CD4-positive, alpha-beta T cell treated with Interleukin-6 at 100 ng/mL for 8 hours (primary cell): Measurements from ENCODE around the gene FAM200C.

Experiments
- DNase-seq: peaks from one replicate; pipeline ENCODE4 v3.0.0-alpha.2; 2020; ENCODE audit warnings: mixed read lengths, low spot score

The FAM200C gene

DNA sequence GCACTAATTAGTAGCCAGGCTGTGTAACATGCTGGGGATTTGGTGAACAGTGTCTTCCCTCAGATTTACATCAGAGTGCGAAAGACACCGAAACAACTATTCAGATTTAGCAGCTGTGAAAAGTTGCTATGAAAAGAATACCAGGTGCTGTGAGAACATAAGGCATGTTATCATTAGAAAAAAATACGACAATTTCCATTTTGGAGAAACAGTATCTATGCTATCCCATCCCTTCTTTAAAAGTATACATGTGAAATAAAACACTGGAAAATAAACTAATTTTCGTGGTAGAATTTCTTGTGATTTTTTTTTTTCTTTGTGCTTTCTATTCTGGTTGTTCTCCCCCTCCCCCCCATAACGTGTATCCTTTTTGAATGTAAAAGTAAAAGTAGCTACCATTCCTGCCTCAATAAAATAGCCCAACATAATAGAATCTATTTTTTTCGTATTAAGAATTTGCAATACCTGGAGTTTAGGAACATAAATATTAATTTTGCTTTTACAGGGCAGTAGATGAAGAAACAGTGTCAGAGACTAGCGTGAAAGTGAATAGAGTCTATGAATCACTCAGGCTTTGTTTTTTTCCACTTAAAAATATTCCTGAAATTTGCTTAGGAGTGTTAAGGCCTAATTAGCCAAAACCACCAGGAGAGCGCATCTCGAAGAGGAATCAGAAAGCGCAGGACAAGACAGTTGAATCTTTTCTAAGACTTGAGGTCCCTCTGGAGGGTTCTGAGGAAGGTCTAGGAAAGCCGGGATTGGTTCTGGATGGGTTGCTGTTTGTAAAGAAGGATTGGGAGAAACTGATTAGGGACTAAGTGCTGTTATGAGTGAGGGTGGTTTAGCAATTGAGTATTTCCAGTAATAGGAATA is 19.8 kb upstream of the FAM200C start:
- no peak for DNase-seq

DNA sequence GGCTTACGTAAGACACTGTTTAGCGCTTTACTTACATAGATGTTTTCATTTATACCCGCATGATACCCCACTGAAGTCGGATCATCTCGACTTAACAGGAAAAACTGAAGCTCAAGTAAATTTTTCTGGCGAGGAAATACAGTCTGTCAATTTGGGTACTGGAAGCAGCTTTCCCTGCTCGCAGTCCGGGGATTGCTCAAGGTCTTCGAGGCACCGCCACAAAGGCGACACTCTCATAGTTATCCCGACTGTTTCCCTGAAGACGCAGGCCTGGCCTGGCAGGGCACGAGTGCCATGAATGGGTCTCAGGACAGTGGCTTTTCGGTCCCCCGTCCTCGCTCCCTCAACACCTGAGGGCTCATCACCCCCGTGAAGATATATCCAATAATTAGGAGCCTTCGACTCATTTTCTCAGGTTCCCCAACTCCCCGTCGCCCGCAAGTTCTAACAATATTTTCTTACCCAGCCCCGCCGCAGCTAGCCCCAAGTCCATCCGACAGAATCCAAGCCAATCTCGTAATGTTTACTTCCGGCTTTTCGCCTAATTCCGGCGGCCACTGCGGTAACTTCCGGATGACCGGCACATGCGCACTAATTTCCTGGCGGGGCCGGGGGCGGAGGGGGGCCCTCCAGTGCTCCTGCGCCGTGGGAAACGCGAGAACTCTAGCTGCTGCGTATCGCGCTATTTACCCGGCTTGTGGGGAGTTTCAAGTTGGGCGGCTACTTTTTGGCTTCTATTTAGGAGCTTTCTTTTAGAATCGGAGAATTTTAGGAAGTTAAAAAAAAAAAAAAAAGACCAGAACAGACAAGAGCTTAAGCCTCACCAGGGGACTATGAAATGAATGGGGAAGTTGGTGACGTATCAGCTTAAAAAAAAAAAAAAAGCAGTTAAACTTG is 19.0 kb upstream of the FAM200C start, which contains the start of gene SLU7:
TSS of gene SLU7 (minus strand) at position 521 of the 897 bp plus-strand sequence. CDS start 3,787 bp downstream, outside the sequence.
- peak; percentile 90 for DNase-seq

GRCh38 chr5:160398806-160399205 is 1.0 kb downstream of the FAM200C start:
- no peak for DNase-seq

DNA sequence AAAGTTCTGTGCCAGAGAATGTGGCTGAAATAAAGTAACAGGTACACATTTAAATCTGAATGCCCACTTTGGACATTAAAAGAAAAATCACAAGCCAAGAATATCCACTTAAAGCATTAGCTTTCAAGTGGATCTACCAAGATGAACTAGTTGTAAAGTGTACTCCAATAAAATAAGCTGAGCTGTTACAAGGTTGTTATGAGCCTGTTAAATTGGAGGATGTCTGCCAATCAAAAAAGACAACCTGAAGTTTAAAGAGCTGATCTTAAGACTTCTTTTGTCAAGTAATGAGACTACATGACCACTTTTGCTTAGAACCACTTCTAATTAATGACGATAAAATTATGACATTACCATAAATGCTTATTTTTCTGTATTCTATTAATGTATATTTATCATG is 2.4 kb downstream of the FAM200C start:
- DNase-seq, result no peak

DNA sequence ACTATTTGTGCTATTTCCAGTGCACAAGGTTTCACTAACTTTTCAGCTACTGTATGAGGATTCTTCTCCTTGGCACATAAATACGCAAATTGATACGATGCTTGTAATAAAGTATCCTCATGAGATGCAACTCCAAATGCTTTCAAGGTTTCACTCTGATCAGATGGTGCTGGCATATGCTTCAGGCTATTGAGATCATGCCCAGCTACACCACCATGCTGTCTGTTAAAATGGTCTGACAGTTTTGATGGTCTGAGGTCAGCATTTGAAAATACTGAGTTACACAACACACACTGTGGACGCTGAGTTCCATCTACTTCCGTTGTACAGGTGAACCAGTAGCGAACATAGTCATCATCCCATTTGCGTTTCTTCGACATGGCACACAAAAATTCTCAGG is 4.7 kb downstream of the FAM200C start:
- no peak for DNase-seq

DNA sequence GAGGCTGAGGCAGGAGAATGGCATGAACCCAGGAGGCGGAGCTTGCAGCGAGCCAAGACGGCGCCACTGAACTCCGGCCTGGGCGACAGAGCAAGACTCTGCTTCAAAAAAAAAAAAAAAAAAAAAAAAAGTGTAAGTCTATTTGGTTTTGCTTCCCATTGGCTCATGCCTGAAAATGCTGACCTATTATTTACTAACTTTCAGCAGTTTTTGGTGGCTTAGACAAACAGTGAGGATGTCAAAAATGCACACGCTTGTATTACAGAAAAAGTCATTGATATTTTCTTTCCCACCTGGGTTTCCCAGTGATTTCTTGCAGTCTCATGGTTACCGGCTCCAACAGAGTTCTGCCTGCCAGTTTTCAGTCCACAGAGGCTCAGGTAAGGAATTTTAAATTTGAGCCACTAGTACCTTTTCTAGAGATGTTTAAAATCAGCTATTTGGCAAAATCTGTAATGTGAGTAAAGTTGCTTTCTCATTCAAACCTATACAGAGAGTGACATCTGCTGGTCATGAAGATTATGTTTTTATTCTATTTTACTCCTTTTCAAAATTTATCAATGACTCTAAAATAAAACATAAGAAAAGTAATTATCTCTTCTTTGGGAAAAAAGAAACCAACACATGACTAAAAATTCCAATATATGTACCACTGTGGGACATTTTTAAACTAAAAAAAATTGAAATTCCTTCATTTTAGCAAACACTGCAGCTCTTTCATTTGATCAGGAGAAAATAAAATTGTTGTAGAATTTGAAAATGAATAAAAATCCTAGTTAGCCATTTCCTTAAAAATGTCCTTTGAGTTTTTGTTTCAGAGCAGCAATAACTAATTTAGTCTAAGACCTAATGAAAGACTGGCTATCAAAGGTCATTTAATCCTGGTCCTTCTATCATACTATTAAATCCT is 8.8 kb downstream of the FAM200C start:
- no peak for DNase-seq

DNA sequence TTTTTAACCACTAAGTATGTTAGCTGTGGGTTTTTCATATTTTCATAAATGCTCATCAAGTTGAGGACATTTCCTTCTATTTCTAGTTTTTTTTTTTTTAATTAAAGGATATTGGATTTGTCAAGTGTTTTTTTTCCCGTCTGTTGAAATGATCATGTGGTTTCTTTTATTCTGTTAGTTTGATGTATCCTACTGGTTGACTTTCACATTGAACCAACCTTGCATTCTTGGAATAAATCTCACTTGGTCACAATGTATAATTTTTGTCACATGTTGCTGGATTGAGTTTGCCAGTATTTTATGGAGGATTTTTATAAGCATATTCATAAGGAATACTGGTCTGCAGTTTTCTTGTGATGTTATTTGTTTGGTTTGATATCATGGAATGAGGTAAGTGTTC is 12.4 kb downstream of the FAM200C start:
- no peak for DNase-seq

- DNase-seq, result no peak
These were observed 14.4 kb downstream of the FAM200C start for GRCh38 chr5:160385496-160385895.

DNA sequence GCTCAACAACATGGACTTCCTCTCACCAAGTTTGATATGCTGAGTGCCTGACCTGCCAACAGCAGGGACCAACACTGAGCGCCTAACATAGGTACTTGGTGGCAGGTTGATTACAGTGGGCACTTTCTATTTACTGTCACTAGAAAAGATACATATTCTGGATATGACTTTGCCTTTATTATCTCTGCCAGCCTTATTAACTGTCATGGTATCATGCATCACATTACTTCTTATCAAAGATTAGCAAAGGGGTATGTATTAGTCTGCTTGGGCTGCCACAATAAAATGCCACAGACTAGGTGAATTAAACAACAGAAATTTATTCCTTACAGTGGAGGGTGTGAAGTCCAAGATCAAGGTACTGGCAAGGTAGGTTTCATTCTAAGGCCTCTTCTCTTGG is 15.2 kb downstream of the FAM200C start:
- DNase-seq, result no peak

- no peak for DNase-seq
These were observed 17.5 kb downstream of the FAM200C start for GRCh38 chr5:160382346-160382745.

GRCh38 chr5:160380041-160380440 is 19.8 kb downstream of the FAM200C start:
- no peak for DNase-seq

- no peak for DNase-seq
These were observed 20.3 kb downstream of the FAM200C start for GRCh38 chr5:160379511-160379910.

- DNase-seq, result no peak
These were observed 21.5 kb downstream of the FAM200C start for GRCh38 chr5:160378330-160378729.

- DNase-seq, result no peak
These were observed 22.2 kb downstream of the FAM200C start for GRCh38 chr5:160377651-160378050.

DNA sequence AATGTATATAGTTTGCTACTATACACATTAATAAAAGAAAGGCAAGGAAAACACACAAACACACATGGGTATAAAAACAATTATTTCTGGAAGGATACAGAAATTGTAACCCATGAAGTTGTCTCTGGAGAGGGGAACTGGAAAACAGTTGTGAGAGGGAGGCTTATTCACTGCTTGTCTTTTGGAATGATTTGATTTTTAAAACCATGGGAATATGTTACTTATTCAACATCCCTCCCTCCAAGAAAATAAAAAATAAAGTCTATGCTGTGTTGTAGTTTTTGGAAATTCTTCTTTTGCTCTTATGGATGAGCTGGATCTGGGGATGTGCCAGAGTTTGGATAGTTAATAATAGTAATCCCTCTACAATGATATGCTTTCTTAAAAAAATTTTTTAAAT is 23.4 kb downstream of the FAM200C start:
- no peak for DNase-seq

DNA sequence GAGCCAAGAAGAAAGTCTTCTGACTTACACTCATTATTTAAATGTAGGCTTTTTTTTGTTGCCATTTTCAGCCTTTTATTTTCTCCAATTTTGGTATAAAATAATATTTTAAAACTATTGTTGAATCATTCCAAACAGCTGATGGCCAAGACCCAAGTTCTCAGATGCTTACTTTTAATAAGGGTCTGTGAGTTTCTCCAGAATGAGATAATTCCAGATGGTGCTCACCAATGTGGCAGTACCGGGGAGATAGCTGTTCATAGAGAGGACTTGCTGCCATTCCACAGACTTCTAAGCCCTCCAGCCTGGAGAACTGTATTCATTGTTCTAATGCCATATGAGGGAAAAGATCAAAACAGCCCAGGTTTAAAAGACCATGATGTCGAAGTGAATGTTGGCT is 24.2 kb downstream of the FAM200C start:
- no peak for DNase-seq

GRCh38 chr5:160375166-160375565 is 24.7 kb downstream of the FAM200C start:
- DNase-seq, result no peak

GRCh38 chr5:160371294-160371693 is 28.6 kb downstream of the FAM200C start:
- DNase-seq, result no peak

DNA sequence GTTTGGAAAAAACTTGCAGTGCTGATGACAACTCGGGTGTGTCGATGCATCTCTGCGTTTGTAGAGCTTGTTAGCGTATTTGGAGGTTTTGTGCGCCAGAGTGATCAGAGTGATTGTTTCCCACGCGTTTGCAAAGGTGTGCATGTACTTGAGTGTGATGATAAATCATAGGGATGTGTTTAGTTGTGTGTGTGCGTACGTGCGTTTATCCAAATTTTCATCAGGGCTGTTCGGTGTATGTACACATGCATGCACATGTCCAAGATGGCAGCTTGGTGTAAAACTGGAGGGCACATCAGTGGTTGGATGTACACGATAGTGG is 29.2 kb downstream of the FAM200C start:
- no peak for DNase-seq

DNA sequence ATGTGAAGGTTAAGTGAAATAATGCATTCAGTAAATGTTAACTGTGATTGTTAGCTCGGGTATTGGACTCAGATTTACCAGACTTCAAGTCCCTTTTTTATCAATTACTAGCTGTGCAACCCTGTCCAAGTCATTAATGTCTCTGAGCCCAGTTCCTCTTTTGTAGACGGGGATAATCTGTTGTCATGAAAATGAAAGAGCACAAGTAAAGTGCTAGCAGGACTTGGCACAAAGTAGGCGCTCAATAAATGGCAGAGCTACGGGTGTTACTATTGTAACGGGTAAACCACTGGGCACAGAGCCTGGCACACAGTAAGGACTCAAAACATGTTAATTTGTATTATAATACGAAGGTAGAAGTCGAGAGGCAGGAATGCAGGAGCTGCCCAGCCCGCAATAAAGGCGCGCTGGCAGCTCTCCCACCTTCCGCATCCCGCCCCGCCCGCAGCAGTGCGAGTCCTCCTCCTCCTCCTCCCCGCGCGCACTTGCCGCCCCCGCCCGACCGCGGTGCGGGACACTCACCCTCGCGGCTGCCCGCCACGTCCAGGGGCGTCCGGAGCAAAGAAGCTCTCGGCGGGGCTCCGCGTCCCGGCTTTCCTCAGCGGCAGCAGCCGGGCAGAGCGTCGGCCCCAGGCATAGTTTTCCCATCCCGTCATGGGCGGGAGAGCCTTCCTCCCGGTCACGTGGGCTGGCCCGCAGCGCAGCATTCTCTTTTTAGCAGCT is 29.7 kb downstream of the FAM200C start, which contains the start of gene C1QTNF2:
TSS of gene C1QTNF2 (minus strand) at position 637 of the 723 bp plus-strand sequence. CDS start 15,615 bp downstream, outside the sequence.
- DNase-seq, result no peak

DNA sequence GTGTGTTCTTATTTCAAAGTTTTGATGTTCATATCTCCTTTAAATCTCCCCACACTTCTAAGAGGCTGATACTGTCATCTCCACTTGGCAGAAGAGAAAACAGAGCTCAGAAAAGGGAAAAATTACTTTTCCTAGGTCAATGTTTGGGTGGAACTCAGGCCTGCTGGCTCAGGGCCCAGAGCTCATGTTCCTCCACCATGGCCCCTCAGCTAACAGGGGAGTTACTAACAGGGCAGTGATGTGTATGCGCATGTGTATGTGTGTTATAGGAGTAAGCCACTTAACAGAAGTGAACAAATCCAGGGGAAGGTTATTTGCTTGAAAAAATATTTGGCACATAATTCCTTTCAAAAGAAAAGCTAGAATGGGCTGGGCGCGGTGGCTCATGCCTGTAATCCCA is 32.0 kb downstream of the FAM200C start:
- no peak for DNase-seq
